UCSD-AML1 (cell line): ENCODE results near the gene SLC39A11.

Experiments
- DNase-seq: peaks from one replicate; lab custom pipeline; 2025; ENCODE audit not compliant: unreplicated experiment; lab: John Stamatoyannopoulos, UW

SLC39A11 gene

DNA sequence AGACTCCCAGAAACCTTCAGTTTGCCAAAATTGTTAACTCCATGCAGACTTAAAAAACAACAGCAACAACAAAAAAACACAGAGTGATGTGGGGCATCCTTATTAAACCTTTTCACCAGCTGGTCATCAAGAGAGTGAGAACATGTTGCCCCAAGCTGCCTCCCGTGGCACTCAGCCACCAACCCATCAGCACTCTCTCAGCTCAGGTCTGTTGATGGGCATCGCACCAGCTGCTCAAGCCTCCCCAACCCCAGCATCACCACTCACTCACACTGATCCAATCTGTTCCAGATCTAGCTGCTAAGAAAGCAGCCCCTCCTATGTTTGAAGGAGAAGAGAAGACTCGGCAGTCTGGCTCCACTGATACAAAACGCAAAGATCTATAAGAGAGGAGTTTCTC, 46.8 kb downstream of the SLC39A11 start:
- no peak for DNase-seq

GRCh38 chr17:73043686-73044581, 48.6 kb downstream of the SLC39A11 start:
- no peak for DNase-seq

DNA sequence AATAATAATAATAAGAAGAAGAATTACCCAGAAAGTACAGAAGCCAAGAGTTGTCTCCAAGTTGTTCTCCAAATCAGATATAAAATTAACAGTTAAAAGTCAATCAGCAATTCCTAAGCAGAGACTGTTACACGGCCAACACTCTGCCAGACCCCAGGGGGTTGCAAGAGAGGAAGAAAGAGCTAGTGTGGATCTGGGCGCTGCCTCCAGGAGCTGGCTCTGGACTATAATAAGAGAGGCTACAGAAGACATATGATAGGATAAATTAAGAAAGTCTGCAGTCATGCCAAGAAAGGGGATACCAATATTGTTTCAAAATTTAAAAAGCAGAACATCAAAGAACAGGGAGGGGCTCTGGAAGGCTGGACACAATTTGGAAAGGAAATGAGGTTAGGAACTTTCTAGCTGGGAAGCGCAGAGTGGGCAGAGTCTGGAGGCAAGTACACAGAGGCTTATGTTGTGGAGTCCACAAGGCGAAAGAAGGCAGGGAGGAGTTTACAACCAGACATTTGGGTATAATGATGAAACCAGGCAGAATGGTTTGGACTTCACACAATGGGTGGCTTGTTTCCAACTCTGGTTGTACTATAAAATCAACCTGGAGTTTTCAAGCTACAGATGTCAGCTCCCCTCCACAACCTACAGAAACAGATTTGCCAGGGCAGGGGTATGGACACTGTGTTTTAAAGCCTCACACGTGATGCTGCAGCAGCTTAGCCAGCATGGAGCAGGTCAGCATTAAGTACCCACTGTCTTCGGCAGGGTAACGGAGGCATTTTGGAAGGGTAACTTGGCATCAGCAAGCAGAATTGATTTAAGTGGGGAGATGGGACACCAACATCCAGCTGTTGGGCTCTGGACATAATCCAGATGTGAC, 49.4 kb downstream of the SLC39A11 start:
- no peak for DNase-seq

DNA sequence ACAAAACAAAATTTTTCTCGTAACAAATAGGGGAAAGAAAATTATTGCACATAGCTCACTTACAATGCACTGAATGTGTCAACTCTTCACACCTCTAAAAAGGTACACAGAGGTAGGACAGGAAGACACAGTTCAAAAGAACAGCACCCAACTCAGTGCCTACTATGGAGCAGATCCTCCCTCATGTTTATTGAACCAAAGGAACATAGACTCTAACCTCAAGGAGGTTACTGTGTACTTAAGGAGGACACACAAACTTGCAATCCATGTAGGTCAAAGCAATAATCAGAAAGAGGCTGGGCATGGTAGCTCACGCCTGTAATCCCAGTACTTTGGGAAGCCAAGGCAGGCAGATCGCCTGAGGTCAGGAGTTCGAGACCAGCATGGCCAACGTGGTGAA, 50.3 kb downstream of the SLC39A11 start:
- DNase-seq = no peak

DNA sequence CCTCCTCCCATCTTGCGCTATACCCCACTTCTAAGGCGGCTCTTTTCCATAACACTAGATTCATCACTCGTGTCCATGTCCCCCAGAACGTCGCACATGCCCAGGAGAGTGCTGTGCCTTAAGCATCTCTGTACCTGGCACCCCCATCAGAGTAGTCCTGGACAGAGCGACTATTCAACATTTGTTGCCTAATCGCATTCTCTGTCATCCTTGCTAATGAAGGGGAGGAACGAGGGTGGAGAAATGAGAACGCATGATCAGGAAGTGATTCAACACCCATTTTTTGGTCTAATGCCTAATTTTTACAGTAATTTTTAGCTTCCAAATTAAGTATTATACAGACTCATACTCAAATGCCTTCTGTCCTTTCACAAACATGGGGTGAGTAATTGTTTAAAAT, 53.2 kb downstream of the SLC39A11 start:
- no peak for DNase-seq

GRCh38 chr17:73031472-73031871, 61.0 kb downstream of the SLC39A11 start:
- DNase-seq = no peak

DNA sequence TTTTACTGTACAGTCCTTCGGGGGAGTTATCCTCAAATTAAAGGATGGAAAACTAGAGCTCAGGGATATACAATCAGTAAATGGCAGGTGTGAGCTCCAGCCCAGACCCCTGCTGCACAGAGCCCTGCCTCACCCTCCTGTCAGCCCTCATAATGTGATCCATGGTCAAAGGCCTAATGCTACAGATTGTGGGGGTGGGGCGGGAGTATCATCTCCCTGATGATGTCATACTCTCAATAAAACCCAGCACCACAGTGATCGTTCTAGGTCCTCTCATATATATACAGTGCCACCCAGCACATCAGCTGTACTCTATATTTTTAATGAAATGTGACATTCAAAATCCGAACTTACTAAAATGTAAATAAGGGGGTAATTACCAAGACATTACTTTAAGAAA, 61.5 kb downstream of the SLC39A11 start:
- DNase-seq = no peak

DNA sequence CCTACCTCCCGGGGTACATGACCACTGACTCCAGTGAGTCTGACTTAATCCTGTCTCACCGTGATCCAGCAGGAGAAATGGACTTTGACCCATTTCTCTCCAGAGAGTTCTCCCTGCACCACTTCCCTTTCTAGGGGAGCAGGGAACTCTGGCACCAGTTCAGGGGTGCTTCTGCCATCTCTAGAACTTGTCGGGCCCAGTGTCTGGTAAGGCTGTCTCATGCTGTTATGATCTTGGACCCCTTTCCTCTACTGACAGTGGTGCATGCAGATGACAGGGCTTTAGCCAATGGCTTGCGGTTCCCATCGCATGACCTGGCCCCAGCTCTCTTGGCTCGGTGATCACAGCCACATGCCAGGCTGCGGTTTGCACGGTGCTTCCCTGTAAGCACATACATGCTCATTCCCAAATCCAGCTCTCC, 62.0 kb downstream of the SLC39A11 start:
- no peak for DNase-seq

DNA sequence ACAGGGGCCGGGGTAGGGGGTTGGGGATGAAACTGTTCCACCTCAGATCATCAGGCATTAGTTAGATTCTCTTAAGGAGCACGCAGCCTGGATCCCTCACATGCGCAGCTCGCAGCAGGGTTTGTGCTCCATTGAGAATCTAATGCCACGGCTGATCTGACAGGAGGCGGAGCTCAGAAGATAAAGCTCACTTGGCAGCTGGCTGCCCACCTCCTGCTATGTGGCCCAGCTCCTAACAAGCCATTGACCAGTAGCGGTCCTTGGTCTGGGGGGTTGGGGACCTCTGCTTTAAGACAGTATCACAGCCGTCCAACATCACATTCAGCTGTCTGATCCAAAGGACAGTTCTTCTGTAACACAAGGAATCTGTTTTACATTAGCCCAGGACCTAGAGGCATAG, 62.5 kb downstream of the SLC39A11 start:
- no peak for DNase-seq

- no peak for DNase-seq
Observed at GRCh38 chr17:73029021-73029420, 63.5 kb downstream of the SLC39A11 start.

DNA sequence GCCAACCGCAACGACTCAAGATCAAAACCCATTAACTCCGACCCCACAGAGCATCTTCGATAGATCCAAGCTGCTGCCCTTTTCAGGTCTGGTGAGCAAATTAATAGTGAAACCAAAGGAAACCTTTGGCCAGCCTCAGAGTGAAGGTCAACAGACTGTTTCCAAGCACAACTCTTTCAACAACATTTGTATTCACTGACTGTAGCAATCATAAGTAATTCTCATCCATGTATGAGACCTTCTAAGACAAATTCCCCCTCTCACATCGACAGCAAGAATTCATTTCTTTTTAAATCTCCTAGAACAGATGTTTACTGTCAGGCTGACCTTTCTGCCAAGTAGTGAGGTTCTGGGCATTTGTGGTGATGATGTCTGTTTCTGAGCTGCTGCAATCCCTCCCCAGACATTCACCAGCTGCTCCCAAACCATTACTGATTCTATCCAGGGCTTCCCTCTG, 64.2 kb downstream of the SLC39A11 start:
- DNase-seq = no peak

DNA sequence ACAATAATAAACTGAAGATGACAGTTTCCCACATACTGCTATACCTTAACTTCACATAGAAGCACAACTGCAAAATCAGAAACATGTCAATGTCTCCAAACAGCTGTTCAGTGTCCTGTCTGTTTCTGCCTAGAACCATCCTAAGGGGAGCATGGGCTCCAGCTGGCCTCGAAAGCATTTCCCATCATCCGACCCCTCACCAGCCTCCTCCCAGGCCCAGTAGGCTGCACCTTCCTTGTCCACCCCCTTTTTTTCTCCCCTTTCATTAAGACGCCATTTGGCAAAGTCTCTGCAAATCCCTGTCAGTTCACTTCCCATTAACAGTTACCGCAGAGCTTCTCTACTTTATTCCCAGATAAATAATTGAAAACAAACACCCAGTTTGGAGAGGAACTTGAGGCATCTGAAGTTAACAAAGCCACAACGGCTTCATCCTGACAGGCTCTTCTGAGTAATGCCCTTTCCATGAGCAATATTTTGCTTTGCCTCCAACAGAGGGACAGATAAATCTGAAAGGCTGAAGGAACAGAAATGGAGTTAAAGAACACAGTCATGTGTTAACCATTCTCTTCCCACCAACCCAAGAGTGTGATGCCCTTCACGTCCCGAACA, 65.3 kb downstream of the SLC39A11 start:
- no peak for DNase-seq

DNA sequence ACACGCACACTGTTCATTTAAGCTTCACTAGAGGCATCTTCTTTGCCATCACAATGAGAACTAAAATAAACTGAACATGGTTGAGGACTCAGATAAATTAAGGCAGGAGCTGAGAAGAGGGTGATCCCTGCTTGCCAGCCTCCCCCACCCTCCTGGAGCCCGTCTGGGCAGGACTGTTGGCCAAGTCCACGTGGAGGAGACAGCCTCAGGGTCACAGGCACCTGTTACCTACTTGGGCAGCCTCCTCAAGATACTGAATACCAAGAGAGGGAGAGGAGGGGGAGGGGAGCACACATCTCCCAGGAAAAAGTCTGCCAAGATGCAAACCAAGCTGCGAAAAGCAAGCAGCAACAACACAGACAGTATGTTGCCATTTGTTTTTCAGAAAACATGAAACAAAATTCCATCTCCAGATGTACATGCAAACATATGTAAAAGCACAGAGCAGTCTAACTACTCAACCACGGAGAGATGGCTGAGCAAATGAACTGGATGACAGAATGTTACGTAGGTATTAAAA, 67.4 kb downstream of the SLC39A11 start:
- DNase-seq = no peak

GRCh38 chr17:73023759-73024158, 68.7 kb downstream of the SLC39A11 start:
- DNase-seq = no peak

DNA sequence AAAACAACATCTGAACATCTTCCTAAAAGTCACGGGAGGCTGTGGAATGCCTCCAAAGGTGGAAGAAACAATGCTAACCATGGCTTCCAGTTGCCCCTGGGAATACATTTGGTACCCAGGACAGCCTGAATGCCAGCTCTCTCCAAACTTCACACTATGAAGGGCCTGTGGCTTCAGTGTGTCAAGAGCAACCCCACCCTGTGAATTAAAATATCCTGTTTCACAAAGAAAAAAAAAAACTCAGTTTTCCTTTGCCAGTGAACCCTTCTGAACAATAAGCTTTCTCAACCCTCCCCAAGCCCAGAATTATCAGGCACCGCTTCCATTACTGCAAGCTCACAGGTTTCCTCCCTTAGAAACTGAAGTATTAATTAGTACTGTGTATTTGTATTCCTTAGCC, 69.8 kb downstream of the SLC39A11 start:
- no peak for DNase-seq

GRCh38 chr17:73021771-73022170, 70.7 kb downstream of the SLC39A11 start:
- DNase-seq = no peak

DNA sequence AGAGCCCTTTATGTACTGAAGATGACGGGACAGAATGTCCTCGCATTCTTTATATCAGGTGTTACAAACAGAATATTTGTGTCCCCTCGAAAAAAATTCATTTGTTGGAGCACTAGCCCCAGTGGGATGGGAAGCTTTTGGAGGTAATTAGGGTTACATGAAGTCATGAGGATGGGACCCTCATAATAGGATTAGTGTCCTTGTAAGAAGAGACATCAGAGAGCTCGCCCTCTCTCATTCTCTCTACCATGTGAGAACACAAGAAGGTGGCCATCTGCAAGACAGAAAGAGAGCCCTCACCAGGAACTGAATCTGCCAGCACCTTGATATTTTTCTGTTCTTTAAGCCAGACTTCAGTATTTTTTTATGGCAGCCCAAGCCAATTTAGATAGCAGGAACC, 72.4 kb downstream of the SLC39A11 start:
- DNase-seq = no peak

- DNase-seq = no peak
Observed at GRCh38 chr17:73018599-73018998, 73.9 kb downstream of the SLC39A11 start.

- no peak for DNase-seq
Observed at GRCh38 chr17:73017658-73018057, 74.8 kb downstream of the SLC39A11 start.

GRCh38 chr17:73015722-73016276, 76.7 kb downstream of the SLC39A11 start:
- no peak for DNase-seq
